ENCODE data around the gene NDUFAF5. TPM values are rescaled to one million over a fixed set of nuclear protein-coding genes. Genes with fewer than 3 reads are reported as not detected.

Gene NDUFAF5
- total RNA-seq, 1 donor from 2014 or later: 14.1 TPM

- Histone ChIP-seq H3K4me3 (no peak overlapping the region), H3K4me1 (no peaks in the 10 kb centered on the region), H3K27ac (no peak overlapping the region), H3K9me3 (no peaks in the 10 kb centered on the region), H3K36me3 (no peaks in the 10 kb centered on the region), H3K27me3 (ENCODE audit: low read depth) (no peaks in the 10 kb centered on the region)
- ATAC-seq (no peak), DNase-seq (no peak)
- no peak for TF ChIP-seq CTCF (IDR thresholded peaks at IDR 0.05)
- intact Hi-C loops (cut with DNase I): no loop called here
Observed at GRCh38 chr20:13839421-13840092, 54.7 kb downstream of the NDUFAF5 start.

- ATAC-seq (no peak), DNase-seq (no peak)
- H3K27me3 ChIP-seq (ENCODE audit: low read depth): no peaks in the 10 kb centered on the region
Observed at GRCh38 chr20:13840093-13840465, 55.3 kb downstream of the NDUFAF5 start.

GRCh38 chr20:13841206-13841605, 56.4 kb downstream of the NDUFAF5 start:
- no peaks in the 10 kb centered on the region for H3K4me1 ChIP-seq
- no peaks in the 10 kb centered on the region for H3K27me3 ChIP-seq (ENCODE audit: low read depth)
- DNase-seq (no peak), ATAC-seq (no peak)
- H3K9me3 ChIP-seq: no peaks in the 10 kb centered on the region
- H3K4me3 ChIP-seq: no peak overlapping the region
- no peak overlapping the region for H3K27ac ChIP-seq
- H3K36me3 ChIP-seq: no peaks in the 10 kb centered on the region
- intact Hi-C loops (cut with DNase I): no loop called here
- no peak for TF ChIP-seq CTCF (IDR thresholded peaks at IDR 0.05)

More at GRCh38 chr20:13840093-13840465, 55.3 kb downstream of the NDUFAF5 start:
- Histone ChIP-seq H3K9me3 (no peaks in the 10 kb centered on the region), H3K4me3 (no peak overlapping the region), H3K4me1 (no peaks in the 10 kb centered on the region), H3K27ac (no peak overlapping the region), H3K36me3 (no peaks in the 10 kb centered on the region)
- TF ChIP-seq CTCF (IDR thresholded peaks at IDR 0.05): no peak
- intact Hi-C loops (cut with DNase I): no loop called here

GRCh38 chr20:13844296-13844695, 59.5 kb downstream of the NDUFAF5 start:
- Histone ChIP-seq H3K4me3 (no peak overlapping the region), H3K27me3 (ENCODE audit: low read depth) (no peaks in the 10 kb centered on the region), H3K4me1 (no peaks in the 10 kb centered on the region), H3K36me3 (no peaks in the 10 kb centered on the region), H3K9me3 (no peaks in the 10 kb centered on the region), H3K27ac (no peak overlapping the region)
- intact Hi-C loops (cut with DNase I): no loop called here
- ATAC-seq (no peak), DNase-seq (no peak)
- no peak for TF ChIP-seq CTCF (IDR thresholded peaks at IDR 0.05)

- Histone ChIP-seq H3K9me3 (no peaks in the 10 kb centered on the region), H3K4me1 (no peaks in the 10 kb centered on the region), H3K27me3 (ENCODE audit: low read depth) (no peaks in the 10 kb centered on the region), H3K4me3 (no peak overlapping the region), H3K36me3 (no peaks in the 10 kb centered on the region), H3K27ac (no peak overlapping the region)
- no peak for TF ChIP-seq CTCF (IDR thresholded peaks at IDR 0.05)
- DNase-seq (no peak), ATAC-seq (no peak)
- intact Hi-C loops (cut with DNase I): no loop called here
Observed at GRCh38 chr20:13851279-13851678, 66.5 kb downstream of the NDUFAF5 start.
